ENCODE results near the gene ARMC9. TPM values are rescaled to one million over a fixed set of nuclear protein-coding genes. Genes with fewer than 3 reads are reported as not detected.
"Not testable (repeated sequence)": the region's sequence is repeated elsewhere in the genome, so short reads cannot be mapped to it uniquely, and the experiment has no call there.

The ARMC9 gene
- total RNA-seq, 2 donors from 2014 or later, result 41.7 to 51.5 TPM

- Mint-ChIP-seq H3K36me3 (ENCODE audit: low read depth) (no peaks in the 10 kb centered on the region), H3K4me3 (no peak overlapping the region), H3K27me3 (ENCODE audit: insufficient read depth) (peaks cover 3% of the 10 kb centered on the region), H3K4me1 (peaks cover 7% of the 10 kb centered on the region), H3K9me3 (peaks cover 9% of the 10 kb centered on the region), H3K27ac (no peak overlapping the region)
- no peak overlapping the region for H3K9ac ChIP-seq (ENCODE audit: extremely low read depth, low read length, poor library complexity, severe bottlenecking)
- 59 to 68% methylated on average over 9 to 19 of the region's 19 CpGs for WGBS, 2 experiments (ENCODE audit: insufficient coverage in 1 of 2, insufficient read length in 1 of 2)
- H3K9me3 ChIP-seq (ENCODE audit: control insufficient read depth, low read length), result peaks cover 11% of the 10 kb centered on the region
- H3K27me3 ChIP-seq (ENCODE audit: control insufficient read depth, insufficient read depth, low read length, poor library complexity, severe bottlenecking), result no peaks in the 10 kb centered on the region
- no peaks in the 10 kb centered on the region for H3K36me3 ChIP-seq (ENCODE audit: control insufficient read depth, insufficient read depth, low read length)
- no peaks in the 10 kb centered on the region for H3K4me1 ChIP-seq (ENCODE audit: control insufficient read depth, insufficient read depth, low read length)
- TF ChIP-seq CTCF (conservative IDR thresholded peaks at IDR 0.05), result peak; percentile 84
- H3K4me3 ChIP-seq (ENCODE audit: low read length), result no peak overlapping the region
- no peak overlapping the region for H3K27ac ChIP-seq (ENCODE audit: low read depth, low read length)
- peak; percentile 94 for DNase-seq
Observed at GRCh38 chr2:231191896-231192872, 6.2 kb upstream of the ARMC9 start.

- peaks cover 13% of the 10 kb centered on the region for H3K9me3 Mint-ChIP-seq
- H3K4me3 ChIP-seq (ENCODE audit: low read length), result no peak overlapping the region
- H3K27me3 Mint-ChIP-seq (ENCODE audit: insufficient read depth), result peaks cover 3% of the 10 kb centered on the region
- no peak for TF ChIP-seq CTCF (conservative IDR thresholded peaks at IDR 0.05)
- DNase-seq, result no peak
- H3K4me1 ChIP-seq (ENCODE audit: control insufficient read depth, insufficient read depth, low read length), result peaks cover 4% of the 10 kb centered on the region
- H3K27ac Mint-ChIP-seq, result no peak overlapping the region
- H3K27me3 ChIP-seq (ENCODE audit: control insufficient read depth, insufficient read depth, low read length, poor library complexity, severe bottlenecking), result no peaks in the 10 kb centered on the region
- H3K9ac ChIP-seq (ENCODE audit: extremely low read depth, low read length, poor library complexity, severe bottlenecking), result no peak overlapping the region
- H3K36me3 ChIP-seq (ENCODE audit: control insufficient read depth, insufficient read depth, low read length), result no peaks in the 10 kb centered on the region
- WGBS, 2 experiments (ENCODE audit: insufficient coverage in 1 of 2, insufficient read length in 1 of 2), result 91 to 94% methylated on average over 2 to 3 of the region's 3 CpGs
- H3K36me3 Mint-ChIP-seq (ENCODE audit: low read depth), result no peaks in the 10 kb centered on the region
- H3K27ac ChIP-seq (ENCODE audit: low read depth, low read length), result no peak overlapping the region
- H3K4me3 Mint-ChIP-seq, result no peak overlapping the region
- peaks cover 16% of the 10 kb centered on the region for H3K9me3 ChIP-seq (ENCODE audit: control insufficient read depth, low read length)
- H3K4me1 Mint-ChIP-seq, result peaks cover 9% of the 10 kb centered on the region
Observed at GRCh38 chr2:231193216-231193615, 5.2 kb upstream of the ARMC9 start.

- H3K9ac ChIP-seq (ENCODE audit: extremely low read depth, low read length, poor library complexity, severe bottlenecking), result no peak overlapping the region
Observed at GRCh38 chr2:231196592-231196991, 1.8 kb upstream of the ARMC9 start.

GRCh38 chr2:231197196-231197595, 1.2 kb upstream of the ARMC9 start:
- not testable (repeated sequence) for H3K27ac Mint-ChIP-seq; H3K36me3 ChIP-seq (ENCODE audit: control insufficient read depth, insufficient read depth, low read length); H3K9ac ChIP-seq (ENCODE audit: extremely low read depth, low read length, poor library complexity, severe bottlenecking); H3K27me3 Mint-ChIP-seq (ENCODE audit: insufficient read depth); H3K27ac ChIP-seq (ENCODE audit: low read depth, low read length); DNase-seq; H3K4me1 Mint-ChIP-seq; H3K27me3 ChIP-seq (ENCODE audit: control insufficient read depth, insufficient read depth, low read length, poor library complexity, severe bottlenecking); H3K4me1 ChIP-seq (ENCODE audit: control insufficient read depth, insufficient read depth, low read length); H3K4me3 ChIP-seq (ENCODE audit: low read length)
- H3K4me3 Mint-ChIP-seq, result peak overlapping the region; percentile 88
- WGBS, 2 experiments (ENCODE audit: insufficient coverage in 1 of 2, insufficient read length in 1 of 2), result 81 to 90% methylated on average over 6 to 7 of the region's 7 CpGs
- peaks cover 11% of the 10 kb centered on the region for H3K36me3 Mint-ChIP-seq (ENCODE audit: low read depth)
- H3K9me3 ChIP-seq (ENCODE audit: control insufficient read depth, low read length), result peaks cover 17% of the 10 kb centered on the region
- H3K9me3 Mint-ChIP-seq, result peaks cover 13% of the 10 kb centered on the region

More at GRCh38 chr2:231196592-231196991, 1.8 kb upstream of the ARMC9 start:
- H3K4me1 ChIP-seq (ENCODE audit: control insufficient read depth, insufficient read depth, low read length), result peaks cover 4% of the 10 kb centered on the region
- Mint-ChIP-seq H3K36me3 (ENCODE audit: low read depth) (peaks cover 8% of the 10 kb centered on the region), H3K27me3 (ENCODE audit: insufficient read depth) (peaks cover 3% of the 10 kb centered on the region), H3K4me3 (no peak overlapping the region), H3K9me3 (peaks cover 13% of the 10 kb centered on the region), H3K4me1 (peaks cover 10% of the 10 kb centered on the region), H3K27ac (no peak overlapping the region)
- no peaks in the 10 kb centered on the region for H3K36me3 ChIP-seq (ENCODE audit: control insufficient read depth, insufficient read depth, low read length)
- H3K27ac ChIP-seq (ENCODE audit: low read depth, low read length), result no peak overlapping the region
- TF ChIP-seq CTCF (conservative IDR thresholded peaks at IDR 0.05), result no peak
- peaks cover 16% of the 10 kb centered on the region for H3K9me3 ChIP-seq (ENCODE audit: control insufficient read depth, low read length)
- no peak for DNase-seq
- WGBS, 2 experiments (ENCODE audit: insufficient coverage in 1 of 2, insufficient read length in 1 of 2), result 90 to 98% methylated on average over 5 of the region's 5 CpGs
- H3K27me3 ChIP-seq (ENCODE audit: control insufficient read depth, insufficient read depth, low read length, poor library complexity, severe bottlenecking), result no peaks in the 10 kb centered on the region
- H3K4me3 ChIP-seq (ENCODE audit: low read length), result no peak overlapping the region
